ENCODE data around the gene ARHGAP40. TPM values are rescaled to one million over a fixed set of nuclear protein-coding genes. Genes with fewer than 3 reads are reported as not detected.

ARHGAP40 gene
- total and polyA plus RNA-seq, 2 of the 13 experiments (the other 11 are each of a cell fraction or from before 2014, with no cell fraction given), result 0.75 to 2.1 TPM

DNA sequence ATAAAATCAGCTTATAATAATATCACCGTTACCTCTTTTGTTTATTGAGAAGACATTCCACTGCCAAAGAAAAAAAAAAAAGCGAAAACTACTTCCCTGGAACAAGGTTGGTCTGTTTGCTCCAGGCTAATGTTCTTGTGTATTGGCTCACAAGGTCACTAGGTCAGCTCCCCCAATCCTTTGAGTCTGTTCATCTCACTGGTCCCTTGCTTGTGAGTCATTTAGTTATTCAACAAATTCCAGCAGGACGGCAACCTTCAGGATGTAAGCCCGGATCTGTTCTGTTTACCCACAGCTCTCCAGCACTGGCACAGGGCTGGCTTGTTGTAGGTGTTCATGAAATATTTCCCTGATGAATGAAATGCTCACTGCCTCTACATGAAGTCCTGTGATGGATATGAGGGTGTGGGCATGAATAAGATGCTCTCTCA lies 3.3 kb downstream of the ARHGAP40 start (continued):
- TF ChIP-seq, protein P1, sequence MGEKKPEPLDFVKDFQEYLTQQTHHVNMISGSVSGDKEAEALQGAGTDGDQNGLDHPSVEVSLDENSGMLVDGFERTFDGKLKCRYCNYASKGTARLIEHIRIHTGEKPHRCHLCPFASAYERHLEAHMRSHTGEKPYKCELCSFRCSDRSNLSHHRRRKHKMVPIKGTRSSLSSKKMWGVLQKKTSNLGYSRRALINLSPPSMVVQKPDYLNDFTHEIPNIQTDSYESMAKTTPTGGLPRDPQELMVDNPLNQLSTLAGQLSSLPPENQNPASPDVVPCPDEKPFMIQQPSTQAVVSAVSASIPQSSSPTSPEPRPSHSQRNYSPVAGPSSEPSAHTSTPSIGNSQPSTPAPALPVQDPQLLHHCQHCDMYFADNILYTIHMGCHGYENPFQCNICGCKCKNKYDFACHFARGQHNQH (CRISPR knock-in tag; IDR thresholded peaks at IDR 0.05), result peak; percentile 98
- TF ChIP-seq ZNF614 (CRISPR knock-in tag; IDR thresholded peaks at IDR 0.05; ENCODE audit: borderline replicate concordance) (peak; percentile 100), ETV5 (CRISPR knock-in tag; IDR thresholded peaks at IDR 0.05; ENCODE audit: borderline replicate concordance) (peak; percentile 100), TBX2 (CRISPR knock-in tag; IDR thresholded peaks at IDR 0.05; ENCODE audit: borderline replicate concordance) (peak; percentile 98), ZNF17 (CRISPR knock-in tag; IDR thresholded peaks at IDR 0.05) (no peak), ZNF30 (CRISPR knock-in tag; IDR thresholded peaks at IDR 0.05) (no peak), FOXA1 (IDR thresholded peaks at IDR 0.05) (no peak), FOXA1 (CRISPR knock-in tag; IDR thresholded peaks at IDR 0.05) (peak; percentile 97), TBP (CRISPR knock-in tag; IDR thresholded peaks at IDR 0.05) (no peak), MTF2 (CRISPR knock-in tag; IDR thresholded peaks at IDR 0.05; ENCODE audit: borderline replicate concordance) (no peak), ZNF24 (IDR thresholded peaks at IDR 0.05) (no peak), JDP2 (CRISPR knock-in tag; IDR thresholded peaks at IDR 0.05; ENCODE audit: borderline replicate concordance) (no peak), MIER3 (CRISPR knock-in tag; IDR thresholded peaks at IDR 0.05; ENCODE audit: borderline replicate concordance) (peak; percentile 97; the same call in 1 of the 2 replicates), ZNF678 (CRISPR knock-in tag; IDR thresholded peaks at IDR 0.05) (no peak), HOXA3 (CRISPR knock-in tag; IDR thresholded peaks at IDR 0.05) (peak; percentile 83), ZBTB3 (CRISPR knock-in tag; IDR thresholded peaks at IDR 0.05; ENCODE audit: borderline replicate concordance, low read depth) (peak; percentile 95; the same call in 1 of the 2 replicates), KLF11 (CRISPR knock-in tag; IDR thresholded peaks at IDR 0.05) (0 out of 2 replicates have a peak, but pooled peaks have one; percentile 46), RCOR2 (CRISPR knock-in tag; IDR thresholded peaks at IDR 0.05) (peak; percentile 98), STAG1 (CRISPR knock-in tag; IDR thresholded peaks at IDR 0.05) (peak; percentile 33; the same call in 1 of the 2 replicates)
- TF ChIP-seq, protein P2, sequence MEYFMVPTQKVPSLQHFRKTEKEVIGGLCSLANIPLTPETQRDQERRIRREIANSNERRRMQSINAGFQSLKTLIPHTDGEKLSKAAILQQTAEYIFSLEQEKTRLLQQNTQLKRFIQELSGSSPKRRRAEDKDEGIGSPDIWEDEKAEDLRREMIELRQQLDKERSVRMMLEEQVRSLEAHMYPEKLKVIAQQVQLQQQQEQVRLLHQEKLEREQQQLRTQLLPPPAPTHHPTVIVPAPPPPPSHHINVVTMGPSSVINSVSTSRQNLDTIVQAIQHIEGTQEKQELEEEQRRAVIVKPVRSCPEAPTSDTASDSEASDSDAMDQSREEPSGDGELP (IDR thresholded peaks at IDR 0.05; ENCODE audit: borderline replicate concordance, low read depth), result peak; percentile 76; the same call in 1 of the 2 replicates
- TF ChIP-seq, protein P3, sequence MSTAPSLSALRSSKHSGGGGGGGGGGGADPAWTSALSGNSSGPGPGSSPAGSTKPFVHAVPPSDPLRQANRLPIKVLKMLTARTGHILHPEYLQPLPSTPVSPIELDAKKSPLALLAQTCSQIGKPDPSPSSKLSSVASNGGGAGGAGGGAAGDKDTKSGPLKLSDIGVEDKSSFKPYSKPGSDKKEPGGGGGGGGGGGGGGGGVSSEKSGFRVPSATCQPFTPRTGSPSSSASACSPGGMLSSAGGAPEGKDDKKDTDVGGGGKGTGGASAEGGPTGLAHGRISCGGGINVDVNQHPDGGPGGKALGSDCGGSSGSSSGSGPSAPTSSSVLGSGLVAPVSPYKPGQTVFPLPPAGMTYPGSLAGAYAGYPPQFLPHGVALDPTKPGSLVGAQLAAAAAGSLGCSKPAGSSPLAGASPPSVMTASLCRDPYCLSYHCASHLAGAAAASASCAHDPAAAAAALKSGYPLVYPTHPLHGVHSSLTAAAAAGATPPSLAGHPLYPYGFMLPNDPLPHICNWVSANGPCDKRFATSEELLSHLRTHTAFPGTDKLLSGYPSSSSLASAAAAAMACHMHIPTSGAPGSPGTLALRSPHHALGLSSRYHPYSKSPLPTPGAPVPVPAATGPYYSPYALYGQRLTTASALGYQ (CRISPR knock-in tag; IDR thresholded peaks at IDR 0.05), result peak; percentile 99
- TF ChIP-seq, protein P4, sequence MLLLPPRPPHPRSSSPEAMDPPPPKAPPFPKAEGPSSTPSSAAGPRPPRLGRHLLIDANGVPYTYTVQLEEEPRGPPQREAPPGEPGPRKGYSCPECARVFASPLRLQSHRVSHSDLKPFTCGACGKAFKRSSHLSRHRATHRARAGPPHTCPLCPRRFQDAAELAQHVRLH (CRISPR knock-in tag; IDR thresholded peaks at IDR 0.05; ENCODE audit: borderline replicate concordance, low read depth), result peak; percentile 92; the same call in 1 of the 2 replicates
- TF ChIP-seq, protein P5, sequence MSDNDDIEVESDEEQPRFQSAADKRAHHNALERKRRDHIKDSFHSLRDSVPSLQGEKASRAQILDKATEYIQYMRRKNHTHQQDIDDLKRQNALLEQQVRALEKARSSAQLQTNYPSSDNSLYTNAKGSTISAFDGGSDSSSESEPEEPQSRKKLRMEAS (IDR thresholded peaks at IDR 0.05), result peak; percentile 41; the same call in 1 of the 2 replicates
- TF ChIP-seq, protein P6, sequence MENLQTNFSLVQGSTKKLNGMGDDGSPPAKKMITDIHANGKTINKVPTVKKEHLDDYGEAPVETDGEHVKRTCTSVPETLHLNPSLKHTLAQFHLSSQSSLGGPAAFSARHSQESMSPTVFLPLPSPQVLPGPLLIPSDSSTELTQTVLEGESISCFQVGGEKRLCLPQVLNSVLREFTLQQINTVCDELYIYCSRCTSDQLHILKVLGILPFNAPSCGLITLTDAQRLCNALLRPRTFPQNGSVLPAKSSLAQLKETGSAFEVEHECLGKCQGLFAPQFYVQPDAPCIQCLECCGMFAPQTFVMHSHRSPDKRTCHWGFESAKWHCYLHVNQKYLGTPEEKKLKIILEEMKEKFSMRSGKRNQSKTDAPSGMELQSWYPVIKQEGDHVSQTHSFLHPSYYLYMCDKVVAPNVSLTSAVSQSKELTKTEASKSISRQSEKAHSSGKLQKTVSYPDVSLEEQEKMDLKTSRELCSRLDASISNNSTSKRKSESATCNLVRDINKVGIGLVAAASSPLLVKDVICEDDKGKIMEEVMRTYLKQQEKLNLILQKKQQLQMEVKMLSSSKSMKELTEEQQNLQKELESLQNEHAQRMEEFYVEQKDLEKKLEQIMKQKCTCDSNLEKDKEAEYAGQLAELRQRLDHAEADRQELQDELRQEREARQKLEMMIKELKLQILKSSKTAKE (CRISPR knock-in tag; IDR thresholded peaks at IDR 0.05; ENCODE audit: borderline replicate concordance), result peak; percentile 87
- TF ChIP-seq, protein P7, sequence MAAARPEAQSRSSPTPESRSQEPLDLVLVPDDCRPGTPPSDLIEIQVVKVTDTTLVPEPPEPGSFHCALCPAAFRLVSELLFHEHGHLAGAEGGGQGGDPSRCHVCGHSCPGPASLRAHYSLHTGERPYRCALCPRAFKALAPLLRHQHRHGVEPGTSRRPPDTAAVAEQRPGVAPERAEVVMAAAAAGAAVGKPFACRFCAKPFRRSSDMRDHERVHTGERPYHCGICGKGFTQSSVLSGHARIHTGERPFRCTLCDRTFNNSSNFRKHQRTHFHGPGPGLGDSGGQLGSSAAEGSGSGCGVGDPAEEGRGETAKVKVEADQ (CRISPR knock-in tag; IDR thresholded peaks at IDR 0.05; ENCODE audit: borderline replicate concordance), result no peak
